SIG-M5 treated with dmso at 0.1 percent for 504 hours (cell line): ENCODE results near the gene ING4.
"Not testable (repeated sequence)": the region's sequence is repeated elsewhere in the genome, so short reads cannot be mapped to it uniquely, and the experiment has no call there.

ENCODE experiments used
- DNase-seq: peaks from one replicate; lab custom pipeline; 2025; ENCODE audit not compliant: unreplicated experiment; lab: John Stamatoyannopoulos, UW

Gene ING4

DNA sequence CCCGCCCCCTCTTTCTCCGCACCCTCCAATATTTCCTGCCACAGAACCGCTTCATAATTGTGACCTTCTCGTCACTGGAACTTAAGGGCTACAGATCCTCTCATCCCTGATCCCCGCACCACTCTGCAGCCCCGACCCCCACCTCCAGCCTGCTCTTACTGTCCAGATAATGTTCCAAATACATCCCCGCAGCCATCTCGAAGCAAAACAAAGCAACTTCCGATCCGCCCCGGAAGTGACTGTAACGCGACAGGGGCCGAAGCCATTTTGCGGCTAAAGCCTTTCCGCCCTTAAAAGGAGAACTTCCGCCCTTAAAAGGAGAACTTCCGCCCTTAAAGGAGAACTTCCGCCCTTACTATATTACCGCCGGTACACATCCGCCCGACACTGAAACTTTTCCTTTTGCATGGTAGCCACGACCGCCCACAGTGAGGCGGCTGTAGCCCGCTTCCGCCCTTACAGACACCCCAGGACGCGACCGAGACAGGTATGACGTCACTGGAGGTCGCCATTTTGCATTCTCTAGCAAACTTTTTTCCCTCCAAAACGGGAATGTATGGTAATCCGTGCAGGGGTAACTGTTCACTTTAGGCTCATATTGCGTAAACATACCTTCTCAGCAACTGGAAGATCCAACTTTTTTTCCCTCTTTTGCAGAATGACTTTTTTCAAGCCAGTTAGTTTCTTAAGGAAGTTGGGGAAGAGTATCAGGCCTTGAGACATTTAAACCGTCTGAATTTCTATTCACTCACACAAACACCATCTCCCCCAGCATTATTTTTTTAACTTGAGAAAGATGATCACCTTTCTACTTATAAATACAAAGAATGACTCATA lies at the start of gene ING4:
ING4 (minus strand) TSS at position 214 of the 837 bp plus-strand sequence; CDS start at position 196, 18 bp downstream.
- DNase-seq, result peak; percentile 100

DNA sequence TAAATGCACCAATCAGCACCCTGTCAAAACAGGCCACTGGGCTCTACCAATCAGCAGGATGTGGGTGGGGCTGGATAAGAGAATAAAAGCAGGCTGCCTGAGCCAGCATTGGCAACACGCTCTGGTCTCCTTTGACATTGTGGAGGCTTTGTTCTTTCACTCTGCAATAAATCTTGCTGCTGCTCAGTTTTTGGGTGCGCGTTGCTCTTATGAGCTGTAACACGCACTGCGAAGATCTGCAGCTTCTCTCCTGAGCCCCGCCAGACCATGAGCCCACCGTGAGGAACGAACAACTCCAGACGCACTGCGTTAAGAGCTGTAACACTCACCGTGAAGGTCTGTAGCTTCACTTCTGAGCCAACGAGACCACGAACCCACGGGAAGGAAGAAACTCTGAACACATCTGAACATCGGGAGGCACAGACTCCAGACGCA lies 46.1 kb upstream of the ING4 start:
- no peak for DNase-seq

DNA sequence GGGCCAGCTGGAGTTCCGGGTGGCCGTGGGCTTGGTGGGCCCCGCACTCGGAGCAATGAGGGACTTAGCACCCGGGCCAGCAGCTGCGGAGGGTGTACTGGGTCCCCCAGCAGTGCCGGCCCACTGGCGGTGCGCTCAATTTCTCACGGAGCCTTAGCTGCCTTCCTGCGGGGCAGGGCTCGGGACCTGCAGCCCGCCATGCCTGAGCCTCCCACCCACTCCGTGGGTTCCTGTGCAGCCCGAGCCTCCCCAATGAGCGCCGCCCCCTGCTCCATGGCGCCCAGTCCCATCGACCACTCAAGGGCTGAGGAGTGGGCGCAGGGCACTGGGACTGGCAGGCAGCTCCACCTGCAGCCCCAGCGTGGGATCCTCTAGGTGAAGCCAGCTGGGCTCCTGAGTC lies 45.4 kb upstream of the ING4 start:
- not testable (repeated sequence) for DNase-seq

DNA sequence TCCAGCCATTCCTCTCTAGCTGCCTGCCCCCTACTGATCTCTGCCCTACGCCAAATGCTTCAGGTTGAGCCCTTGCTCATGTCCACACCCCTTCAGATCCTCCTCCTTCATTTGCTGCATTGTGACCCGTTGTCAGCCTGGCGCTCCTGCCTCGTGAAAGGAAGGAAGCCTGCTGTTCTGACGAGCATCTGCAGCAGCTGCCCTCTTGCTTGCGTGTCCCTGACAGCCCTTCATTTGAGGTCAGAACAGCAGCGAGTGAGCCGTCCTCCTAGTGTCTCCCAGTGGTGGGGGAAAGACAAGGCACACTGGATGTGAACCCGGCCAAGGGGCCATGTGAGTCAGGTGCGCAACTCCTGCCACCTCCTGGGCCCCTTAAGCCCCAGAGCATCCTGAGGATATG lies 40.7 kb upstream of the ING4 start:
- no peak for DNase-seq

DNA sequence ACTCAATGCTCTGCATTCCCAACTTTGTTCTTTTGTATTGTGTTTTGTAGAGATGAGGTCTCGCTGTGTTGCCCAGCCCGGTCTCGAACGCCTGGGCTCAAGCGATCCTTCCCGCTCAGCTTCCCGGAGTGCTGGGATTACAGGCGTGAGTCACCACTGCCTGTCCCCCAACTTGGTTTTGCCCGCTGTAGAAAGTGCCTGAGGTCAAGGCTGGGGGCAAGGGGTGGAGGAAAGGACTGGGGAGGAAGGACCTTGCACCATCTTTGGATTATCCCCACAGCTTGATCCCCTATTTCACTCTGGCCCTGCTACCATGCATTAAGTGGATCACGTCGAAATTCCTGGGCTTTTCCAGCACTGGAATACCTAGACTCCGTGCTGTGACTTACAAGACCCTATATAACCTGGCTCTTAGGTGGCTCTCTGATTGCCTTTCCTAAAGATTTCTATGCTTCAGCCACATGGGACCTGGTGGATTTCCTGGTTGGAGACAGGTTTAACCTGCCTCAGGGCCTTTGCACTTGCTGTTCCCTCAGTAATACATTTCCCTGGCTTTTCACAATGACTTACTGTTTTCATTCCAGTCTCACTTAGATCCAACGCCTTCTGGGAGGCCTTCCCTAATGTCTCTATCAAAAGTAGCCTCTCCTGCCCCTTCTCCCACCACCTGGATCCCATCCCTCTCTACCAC lies 38.3 kb upstream of the ING4 start:
- no peak for DNase-seq

DNA sequence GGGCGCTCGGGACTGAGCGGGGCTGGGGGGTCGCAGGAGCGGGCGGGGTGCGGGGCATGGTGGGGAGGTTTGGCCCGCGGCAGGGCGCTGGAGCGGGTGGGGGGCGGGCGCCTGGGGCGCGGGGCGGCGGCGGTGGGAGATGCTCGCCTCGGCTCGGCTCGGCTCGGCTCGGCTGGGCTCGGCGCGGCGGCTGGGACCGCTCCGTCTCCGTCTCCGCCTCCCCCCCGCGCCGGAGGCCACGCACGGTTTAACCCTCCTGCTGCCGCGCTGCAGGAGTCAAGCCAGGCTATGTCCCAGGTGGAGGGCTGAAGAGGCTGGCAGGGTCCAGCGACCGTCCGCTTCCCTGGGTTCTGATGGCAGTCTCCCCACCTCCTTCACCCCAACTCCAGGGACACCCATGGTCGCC lies 37.7 kb upstream of the ING4 start, which contains the start of gene PIANP:
PIANP (minus strand) TSS at position 170 of the 406 bp plus-strand sequence. CDS start 2,754 bp downstream, outside the sequence.
- no peak for DNase-seq

GRCh38 chr12:6699989-6700645 lies 37.2 kb upstream of the ING4 start:
- no peak for DNase-seq

DNA sequence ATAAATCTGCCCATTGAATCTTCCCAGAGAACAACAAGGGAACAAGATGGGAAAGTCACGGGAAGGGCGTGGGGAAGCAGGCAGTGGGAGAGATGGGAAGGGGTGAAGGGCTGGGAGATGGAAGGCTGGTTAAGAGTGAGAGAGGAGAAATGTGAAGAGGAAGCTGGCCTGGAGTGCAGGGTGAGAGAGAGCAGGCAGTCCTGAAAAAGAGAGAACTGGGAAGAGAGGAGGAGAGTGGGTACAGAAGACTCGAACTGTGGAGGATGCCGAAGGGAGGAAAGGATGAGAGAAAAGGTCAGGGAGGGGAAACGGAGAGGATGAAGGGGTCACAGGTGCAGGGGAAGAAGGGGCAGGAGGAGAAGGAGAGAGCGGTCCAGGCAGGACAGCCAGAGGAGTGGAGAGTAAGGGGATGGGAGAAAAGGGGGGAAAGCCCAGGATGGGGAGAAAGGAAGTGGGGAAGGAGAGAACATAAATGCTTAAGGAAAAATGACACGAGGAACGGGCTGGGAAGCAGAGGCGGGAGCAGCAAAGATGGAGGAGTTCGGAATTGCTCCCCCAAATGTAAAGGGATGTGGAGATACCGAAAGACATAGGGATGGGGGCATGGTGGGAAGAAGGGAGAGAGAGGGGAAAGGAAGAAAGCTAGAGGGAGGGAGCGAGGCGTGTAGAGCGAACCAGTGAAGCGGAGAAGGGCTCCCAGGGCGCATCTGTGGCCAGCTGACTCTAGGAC lies 36.5 kb upstream of the ING4 start:
- no peak for DNase-seq

DNA sequence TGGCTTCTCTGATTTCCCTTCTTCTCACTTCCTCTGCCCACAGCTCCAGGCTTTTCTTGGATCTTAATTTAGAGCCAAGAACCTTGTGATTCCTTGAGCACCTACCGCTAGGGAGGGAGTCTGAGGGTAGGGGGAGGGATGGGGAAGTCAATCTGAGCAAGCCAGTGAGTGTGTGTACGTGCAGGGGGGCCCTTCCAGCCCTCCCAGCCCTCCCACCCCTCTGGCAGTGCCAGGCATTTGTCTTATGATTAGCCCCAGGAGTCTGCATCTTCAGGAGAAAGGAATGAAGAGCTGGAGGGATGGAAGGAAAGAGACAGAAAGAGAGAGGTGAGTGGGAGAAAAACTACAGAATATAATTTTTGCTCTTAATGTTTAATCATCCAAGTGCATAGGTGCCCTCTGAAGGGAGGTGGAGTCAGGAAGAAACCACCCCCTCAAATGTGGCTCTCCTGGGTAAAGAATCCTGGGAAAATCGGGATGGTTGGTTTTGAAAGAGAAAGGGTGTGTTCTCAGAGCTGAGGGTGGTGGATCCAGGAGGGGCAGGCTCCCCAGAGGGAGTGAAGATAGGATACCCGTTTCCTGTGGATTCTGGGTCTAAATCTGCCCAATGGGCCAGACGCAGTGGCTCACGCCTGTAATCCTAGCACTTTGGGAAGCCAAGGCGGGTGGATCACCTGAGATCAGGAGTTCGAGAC lies 35.6 kb upstream of the ING4 start:
- DNase-seq, result no peak

GRCh38 chr12:6697584-6698351 lies 34.8 kb upstream of the ING4 start:
- peak; percentile 49 for DNase-seq

GRCh38 chr12:6696690-6697583 lies 34.0 kb upstream of the ING4 start:
- peak; percentile 32 for DNase-seq

DNA sequence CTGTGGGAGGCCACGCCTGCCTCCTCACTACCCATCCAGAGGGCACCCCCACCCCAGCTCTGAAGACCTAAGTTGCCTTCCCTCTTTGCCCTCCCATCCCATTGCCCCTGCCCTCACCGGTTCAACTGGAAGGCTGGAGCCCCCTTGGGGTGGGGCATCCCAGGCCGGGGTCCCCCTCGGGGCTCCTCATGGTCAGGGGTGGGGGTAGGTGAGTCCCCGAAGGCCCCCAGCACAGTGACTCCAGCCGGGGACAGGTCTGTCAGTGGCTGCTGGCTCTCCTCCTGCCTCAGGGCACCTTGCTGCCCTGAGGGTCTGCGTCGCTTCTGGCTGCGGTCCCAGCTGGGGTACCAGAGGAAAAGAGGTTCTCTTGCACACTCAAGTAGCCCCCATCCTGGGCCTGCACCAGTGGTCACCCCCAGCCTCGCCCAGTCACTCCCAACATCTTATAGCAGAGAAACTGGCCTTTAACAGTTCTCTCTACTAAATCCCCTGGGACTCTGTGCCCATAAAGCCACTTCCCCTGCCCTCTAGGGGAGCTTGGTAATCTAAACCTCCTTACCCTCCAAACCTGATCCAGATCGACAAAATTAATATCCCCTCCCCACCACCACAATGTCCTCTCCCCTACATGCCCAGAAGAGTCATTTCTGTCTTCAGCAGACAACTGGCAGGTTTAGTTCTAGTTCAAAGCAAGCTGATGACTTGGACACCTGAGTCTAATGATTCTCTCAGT lies 32.6 kb upstream of the ING4 start:
- DNase-seq, result no peak

DNA sequence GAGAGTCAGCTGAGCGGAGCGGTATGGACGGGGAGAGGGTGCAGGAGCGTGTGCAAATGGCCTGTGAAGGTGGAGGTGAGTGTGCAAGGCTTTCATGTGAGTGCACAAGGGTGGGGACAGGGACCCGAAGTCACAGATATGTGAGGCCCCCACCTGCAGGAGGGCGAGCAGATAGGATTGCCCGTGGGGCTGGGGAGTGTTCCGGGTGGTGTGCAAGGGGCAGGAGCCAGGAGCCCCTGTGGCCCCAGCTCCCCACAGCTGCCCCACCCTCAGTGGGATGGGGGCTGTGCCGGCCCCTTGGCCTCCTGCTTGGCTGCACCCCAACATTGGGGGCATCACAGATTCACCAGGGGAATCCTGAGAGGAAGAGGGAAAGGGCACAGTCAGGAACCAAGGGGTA lies 31.8 kb upstream of the ING4 start:
- DNase-seq, result no peak

DNA sequence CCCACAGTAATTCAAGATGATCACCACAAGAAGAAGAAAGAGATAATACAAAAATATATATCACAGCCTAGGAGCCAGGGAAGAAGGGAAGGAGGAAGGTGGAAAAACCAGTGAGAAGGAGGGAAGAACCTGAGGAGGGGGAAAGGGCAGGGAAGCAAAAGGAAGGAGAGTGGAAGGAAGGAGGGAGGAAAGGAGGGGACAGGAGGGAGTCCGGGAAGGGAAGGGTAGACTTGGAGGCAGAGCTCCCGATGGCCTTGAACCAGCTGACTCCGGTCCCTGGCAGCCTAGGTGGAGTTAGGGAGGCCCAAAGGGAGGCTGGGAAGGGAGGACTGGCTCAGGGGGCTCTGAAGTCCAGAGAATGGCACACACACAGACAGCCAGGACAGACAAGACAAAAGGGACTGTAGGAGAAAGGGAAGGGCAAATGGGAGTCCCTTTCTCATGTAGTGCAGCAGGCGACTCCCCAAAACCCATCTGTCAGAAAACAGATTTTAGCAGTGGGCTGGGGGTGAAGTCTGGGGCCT lies 31.0 kb upstream of the ING4 start:
- no peak for DNase-seq

DNA sequence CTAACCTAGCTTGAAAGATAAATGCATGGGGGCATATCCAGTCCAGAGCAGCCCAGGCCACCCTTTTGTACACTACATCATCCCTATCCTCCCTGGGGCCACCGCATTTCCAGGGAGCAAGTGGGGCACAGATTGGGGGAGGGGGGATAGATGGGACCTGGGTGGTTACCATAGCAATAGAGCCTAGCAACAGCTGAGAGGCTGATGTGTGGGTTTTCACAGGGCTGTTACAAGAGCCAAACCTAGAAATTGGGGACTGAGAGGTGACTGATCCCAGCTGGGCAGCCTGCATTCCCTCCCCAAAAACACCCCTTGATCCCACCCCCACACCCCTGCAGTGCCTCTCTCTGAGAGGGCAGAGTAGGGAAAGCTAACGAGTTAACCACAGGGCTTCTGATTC lies 30.0 kb upstream of the ING4 start:
- DNase-seq, result no peak

- no peak for DNase-seq
Measured at GRCh38 chr12:6691473-6691872, 28.6 kb upstream of the ING4 start.

- peak; percentile 100 for DNase-seq
Measured at GRCh38 chr12:6688999-6689882, 26.3 kb upstream of the ING4 start, which contains the start of gene ZNF384. Gene ZNF384 (minus strand): TSS chr12:6689375. CDS start chr12:6679520, 9,855 bp downstream.
